Keratinocyte (primary cell): ENCODE data around the gene NECAB3. TPM values are rescaled to one million over a fixed set of nuclear protein-coding genes. Genes with fewer than 3 reads are reported as not detected.

Experiments used
- DNase-seq: peaks from one replicate; pipeline ENCODE4 v3.0.0-alpha.2; 2011; ENCODE audit warnings: low read depth, missing footprints, low spot score
- FAIRE-seq: peaks from 2 replicates; lab custom pipeline; 2011; peaks lifted over from hg19 to GRCh38; lab: Jason Lieb, UNC
- H2AFZ ChIP-seq: 2 replicates; pipeline ENCODE4 v1.6.0; 2012; ENCODE audit warnings: low read length, control low read depth, inconsistent platforms; ENCODE audit not compliant: control insufficient read depth
- H3K27ac ChIP-seq: 2 replicates; pipeline ENCODE4 v1.5.1; 2011; ENCODE audit warnings: low read length; ENCODE audit not compliant: control insufficient read depth, insufficient read depth
- H3K27me3 ChIP-seq: 3 replicates; pipeline ENCODE4 v1.6.0; 2011; ENCODE audit warnings: low read length; ENCODE audit not compliant: control insufficient read depth, insufficient read depth; ENCODE audit errors: extremely low read depth
- H3K36me3 ChIP-seq, 2 experiments: 2 replicates in 1 of 2; 3 replicates in 1 of 2; pipeline ENCODE4 v1.5.1; 2011; ENCODE audit warnings: low read length in 2 of 2, mild to moderate bottlenecking in 1 of 2; ENCODE audit not compliant: control insufficient read depth in 2 of 2, insufficient read depth in 2 of 2; ENCODE audit errors: extremely low read depth in 1 of 2
- H3K4me1 ChIP-seq: 3 replicates; pipeline ENCODE4 v1.5.1; 2011; ENCODE audit warnings: low read length; ENCODE audit not compliant: control insufficient read depth, insufficient read depth; ENCODE audit errors: extremely low read depth
- H3K4me2 ChIP-seq: 3 replicates; pipeline ENCODE4 v1.6.0; 2011; ENCODE audit warnings: low read depth, low read length; ENCODE audit not compliant: control insufficient read depth, insufficient read depth; ENCODE audit errors: extremely low read depth
- H3K4me3 ChIP-seq, 3 experiments: fragments of 200-600 bp in 1 of 3; sonication (generic) in 1 of 3; 2 replicates in 2 of 3; 3 replicates in 1 of 3; pipeline ENCODE4 v1.5.1; 2011 to 2016; ENCODE audit warnings: low read length in 3 of 3, mild to moderate bottlenecking in 3 of 3, control low read depth in 2 of 3, inconsistent platforms in 1 of 3, low read depth in 1 of 3, mixed read lengths in 1 of 3, mixed run types in 1 of 3, moderate library complexity in 1 of 3; ENCODE audit not compliant: control insufficient read depth in 2 of 3, insufficient read depth in 2 of 3; ENCODE audit errors: extremely low read depth in 1 of 3
- H3K79me2 ChIP-seq: 2 replicates; pipeline ENCODE4 v1.6.0; 2012; ENCODE audit warnings: low read length; ENCODE audit not compliant: control insufficient read depth, insufficient read depth
- H3K9ac ChIP-seq: 3 replicates; pipeline ENCODE4 v1.6.0; 2011; ENCODE audit warnings: low read length; ENCODE audit not compliant: control insufficient read depth, insufficient read depth; ENCODE audit errors: extremely low read depth
- H3K9me1 ChIP-seq: 3 replicates; pipeline ENCODE4 v1.6.0; 2011; ENCODE audit warnings: low read length; ENCODE audit not compliant: control insufficient read depth, insufficient read depth; ENCODE audit errors: extremely low read depth
- H3K9me3 ChIP-seq: 2 replicates; pipeline ENCODE4 v1.5.1; 2012; ENCODE audit warnings: low read depth, low read length; ENCODE audit not compliant: control insufficient read depth
- H4K20me1 ChIP-seq: 3 replicates; pipeline ENCODE4 v1.6.0; 2011; ENCODE audit warnings: low read length; ENCODE audit not compliant: control insufficient read depth, insufficient read depth; ENCODE audit errors: extremely low read depth
- EZH2 ChIP-seq: IDR thresholded peaks from one replicate; pipeline ENCODE4 v1.6.1; 2012; ENCODE audit warnings: inconsistent platforms, mild to moderate bottlenecking, low read length, moderate library complexity
- dilution Hi-C: fragments of 300-500 bp; cut with MboI; formaldehyde crosslinking; loops from one replicate; pipeline ENCODE4 v1.7.0; 2020; ENCODE audit warnings: low sequenced_read_pairs; ENCODE audit not compliant: extremely low pct_ligation_motif_present
- polyA plus RNA-seq, 5 experiments: library from polyadenylated mRNA; depleted of rRNA in 3 of 5; stranded (reverse) in 3 of 5; stranded (forward) in 1 of 5; unstranded in 1 of 5; fragments of >200 nt; gene quantifications; 1 replicate in 1 of 5; 2 replicates in 3 of 5; 3 replicates in 1 of 5; pipeline versions ENCODE4 v1.2.1 to v1.2.3, GENCODE V29; 2011 to 2012; ENCODE audit warnings: missing spikeins in 2 of 5, low read depth in 1 of 5, low replicate concordance in 1 of 5
- TF ChIP-seq, protein P1 (sequence below), 3 experiments: IDR thresholded peaks in 1 of 3; conservative IDR thresholded peaks in 1 of 3; optimal IDR thresholded peaks in 1 of 3; 2 replicates in 2 of 3; 3 replicates in 1 of 3; pipeline versions ENCODE3 to v1.5.1; 2011; ENCODE audit warnings: low read length in 3 of 3, mild to moderate bottlenecking in 3 of 3, moderate library complexity in 2 of 3, control low read depth in 1 of 3, inconsistent platforms in 1 of 3; ENCODE audit not compliant: insufficient read depth in 2 of 3; ENCODE audit errors: extremely low read depth in 1 of 3

The NECAB3 gene
- polyA plus RNA-seq, 1 donor (not counting 4 experiments of a cell fraction or from before 2014, with no cell fraction given) = 4.6 TPM

DNA sequence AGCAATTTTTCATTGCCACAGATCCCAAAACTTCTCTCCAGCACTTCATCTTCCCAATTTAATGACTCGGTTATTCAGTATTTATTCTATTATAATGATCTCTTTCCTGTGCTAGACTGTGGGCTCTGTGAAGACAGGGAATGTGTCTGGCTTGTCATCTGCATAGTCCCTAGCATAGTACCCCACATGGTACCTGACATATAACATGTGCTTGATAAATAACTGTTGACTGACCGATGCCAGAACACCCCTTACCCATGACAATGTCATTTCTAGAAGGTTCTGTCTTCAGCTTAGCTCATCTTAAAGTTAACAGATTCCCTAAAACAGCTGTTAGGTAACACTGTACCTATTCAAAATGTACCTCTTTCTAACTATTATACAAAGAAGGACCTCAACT, 42.3 kb upstream of the NECAB3 start:
- H3K79me2 ChIP-seq = no peaks in the 10 kb centered on the region
- dilution Hi-C loops = no loop called here
- no peak overlapping the region for H3K27ac ChIP-seq
- no peak for FAIRE-seq
- H3K27me3 ChIP-seq = no peaks in the 10 kb centered on the region
- H3K9ac ChIP-seq = no peak overlapping the region
- H2AFZ ChIP-seq = no peak overlapping the region
- H3K36me3 ChIP-seq = peaks cover 0 to 1% of the 10 kb centered on the region in 2 experiments
- no peak overlapping the region for H3K4me2 ChIP-seq
- DNase-seq = no peak
- H3K9me1 ChIP-seq = no peaks in the 10 kb centered on the region
- TF ChIP-seq, protein P1, sequence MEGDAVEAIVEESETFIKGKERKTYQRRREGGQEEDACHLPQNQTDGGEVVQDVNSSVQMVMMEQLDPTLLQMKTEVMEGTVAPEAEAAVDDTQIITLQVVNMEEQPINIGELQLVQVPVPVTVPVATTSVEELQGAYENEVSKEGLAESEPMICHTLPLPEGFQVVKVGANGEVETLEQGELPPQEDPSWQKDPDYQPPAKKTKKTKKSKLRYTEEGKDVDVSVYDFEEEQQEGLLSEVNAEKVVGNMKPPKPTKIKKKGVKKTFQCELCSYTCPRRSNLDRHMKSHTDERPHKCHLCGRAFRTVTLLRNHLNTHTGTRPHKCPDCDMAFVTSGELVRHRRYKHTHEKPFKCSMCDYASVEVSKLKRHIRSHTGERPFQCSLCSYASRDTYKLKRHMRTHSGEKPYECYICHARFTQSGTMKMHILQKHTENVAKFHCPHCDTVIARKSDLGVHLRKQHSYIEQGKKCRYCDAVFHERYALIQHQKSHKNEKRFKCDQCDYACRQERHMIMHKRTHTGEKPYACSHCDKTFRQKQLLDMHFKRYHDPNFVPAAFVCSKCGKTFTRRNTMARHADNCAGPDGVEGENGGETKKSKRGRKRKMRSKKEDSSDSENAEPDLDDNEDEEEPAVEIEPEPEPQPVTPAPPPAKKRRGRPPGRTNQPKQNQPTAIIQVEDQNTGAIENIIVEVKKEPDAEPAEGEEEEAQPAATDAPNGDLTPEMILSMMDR (optimal IDR thresholded peaks at IDR 0.05 in 1 of 3, IDR thresholded peaks at IDR 0.05 in 1 of 3, conservative IDR thresholded peaks at IDR 0.05 in 1 of 3; ENCODE audit: extremely low read depth in 1 of 3, insufficient read depth in 2 of 3, low read length in 3 of 3) = no peak
- no peak for TF ChIP-seq EZH2
- no peaks in the 10 kb centered on the region for H3K9me3 ChIP-seq
- H4K20me1 ChIP-seq = no peaks in the 10 kb centered on the region
- no peak overlapping the region for H3K4me3 ChIP-seq
- H3K4me1 ChIP-seq = peaks cover 7% of the 10 kb centered on the region

DNA sequence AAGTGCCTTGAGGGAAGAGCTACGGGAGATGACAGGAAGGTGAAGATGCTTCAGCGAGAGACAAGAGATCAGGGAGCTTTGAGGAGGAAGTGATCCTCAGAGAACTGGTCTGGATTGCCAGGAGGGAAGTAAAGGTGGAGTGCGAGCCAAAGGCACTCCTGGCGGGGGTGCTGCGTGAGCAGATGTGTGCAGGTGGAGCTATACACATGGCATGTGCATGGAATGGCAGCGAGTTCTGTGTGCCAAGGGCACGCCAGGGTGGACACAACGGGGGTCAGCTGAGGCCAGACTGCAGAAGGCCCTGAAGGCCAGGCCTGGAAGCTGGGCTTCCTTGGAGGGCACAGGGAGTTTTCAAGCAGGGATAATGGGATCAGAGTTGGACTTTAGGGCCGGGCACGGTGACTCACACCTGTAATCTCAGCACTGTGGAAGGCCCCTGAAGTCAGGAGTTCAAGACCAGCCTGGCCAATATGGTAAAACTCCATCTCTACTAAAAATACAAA, 39.7 kb upstream of the NECAB3 start:
- H3K36me3 ChIP-seq = peaks cover 0 to 1% of the 10 kb centered on the region in 2 experiments
- H2AFZ ChIP-seq = no peak overlapping the region
- no peaks in the 10 kb centered on the region for H3K9me3 ChIP-seq
- TF ChIP-seq EZH2 = no peak
- TF ChIP-seq, protein P1 (optimal IDR thresholded peaks at IDR 0.05 in 1 of 3, IDR thresholded peaks at IDR 0.05 in 1 of 3, conservative IDR thresholded peaks at IDR 0.05 in 1 of 3; ENCODE audit: extremely low read depth in 1 of 3, insufficient read depth in 2 of 3, low read length in 3 of 3) = no peak
- no peaks in the 10 kb centered on the region for H3K9me1 ChIP-seq
- dilution Hi-C loops = no loop called here
- no peaks in the 10 kb centered on the region for H4K20me1 ChIP-seq
- H3K9ac ChIP-seq = no peak overlapping the region
- H3K27ac ChIP-seq = no peak overlapping the region
- DNase-seq = no peak
- H3K4me2 ChIP-seq = no peak overlapping the region
- no peaks in the 10 kb centered on the region for H3K79me2 ChIP-seq
- H3K4me1 ChIP-seq = peaks cover 2% of the 10 kb centered on the region
- H3K27me3 ChIP-seq = no peaks in the 10 kb centered on the region
- no peak for FAIRE-seq
- no peak overlapping the region for H3K4me3 ChIP-seq
